GM10266 (cell line): ENCODE measurements around the gene SEC31A.
"Not testable (repeated sequence)": the region's sequence is repeated elsewhere in the genome, so short reads cannot be mapped to it uniquely, and the experiment has no call there.

Experiments used
- DNase-seq: peaks from one replicate; pipeline ENCODE4 v3.0.0; 2012; ENCODE audit errors: extremely low spot score
- TF ChIP-seq, protein P1 (sequence below): IDR thresholded peaks from 2 replicates; pipeline ENCODE4 v1.5.1; 2012; ENCODE audit warnings: mild to moderate bottlenecking, low read depth; ENCODE audit not compliant: control insufficient read depth, insufficient read depth; ENCODE audit errors: missing control alignments

Gene SEC31A

DNA sequence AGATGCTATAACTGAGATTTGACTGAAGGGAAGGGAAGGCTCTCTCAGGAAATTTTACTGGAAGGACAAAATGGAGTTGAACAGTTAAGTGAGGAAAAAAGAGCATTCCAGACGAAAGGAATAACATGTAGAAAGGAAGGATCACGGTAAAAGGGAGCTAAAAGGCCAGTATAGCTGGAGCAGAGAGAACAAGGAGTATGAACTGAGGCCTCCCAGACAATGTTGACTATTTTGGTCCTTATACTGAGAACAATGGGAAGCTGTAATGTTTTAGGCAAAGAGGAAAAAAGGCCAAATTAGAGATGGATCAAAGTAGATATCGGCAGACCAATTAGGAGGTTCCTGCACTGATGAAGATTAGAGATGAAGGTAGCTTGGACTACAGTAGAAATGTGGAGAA lies 65.5 kb downstream of the SEC31A start:
- no peak for DNase-seq
- TF ChIP-seq, protein P1, sequence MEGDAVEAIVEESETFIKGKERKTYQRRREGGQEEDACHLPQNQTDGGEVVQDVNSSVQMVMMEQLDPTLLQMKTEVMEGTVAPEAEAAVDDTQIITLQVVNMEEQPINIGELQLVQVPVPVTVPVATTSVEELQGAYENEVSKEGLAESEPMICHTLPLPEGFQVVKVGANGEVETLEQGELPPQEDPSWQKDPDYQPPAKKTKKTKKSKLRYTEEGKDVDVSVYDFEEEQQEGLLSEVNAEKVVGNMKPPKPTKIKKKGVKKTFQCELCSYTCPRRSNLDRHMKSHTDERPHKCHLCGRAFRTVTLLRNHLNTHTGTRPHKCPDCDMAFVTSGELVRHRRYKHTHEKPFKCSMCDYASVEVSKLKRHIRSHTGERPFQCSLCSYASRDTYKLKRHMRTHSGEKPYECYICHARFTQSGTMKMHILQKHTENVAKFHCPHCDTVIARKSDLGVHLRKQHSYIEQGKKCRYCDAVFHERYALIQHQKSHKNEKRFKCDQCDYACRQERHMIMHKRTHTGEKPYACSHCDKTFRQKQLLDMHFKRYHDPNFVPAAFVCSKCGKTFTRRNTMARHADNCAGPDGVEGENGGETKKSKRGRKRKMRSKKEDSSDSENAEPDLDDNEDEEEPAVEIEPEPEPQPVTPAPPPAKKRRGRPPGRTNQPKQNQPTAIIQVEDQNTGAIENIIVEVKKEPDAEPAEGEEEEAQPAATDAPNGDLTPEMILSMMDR = no peak

DNA sequence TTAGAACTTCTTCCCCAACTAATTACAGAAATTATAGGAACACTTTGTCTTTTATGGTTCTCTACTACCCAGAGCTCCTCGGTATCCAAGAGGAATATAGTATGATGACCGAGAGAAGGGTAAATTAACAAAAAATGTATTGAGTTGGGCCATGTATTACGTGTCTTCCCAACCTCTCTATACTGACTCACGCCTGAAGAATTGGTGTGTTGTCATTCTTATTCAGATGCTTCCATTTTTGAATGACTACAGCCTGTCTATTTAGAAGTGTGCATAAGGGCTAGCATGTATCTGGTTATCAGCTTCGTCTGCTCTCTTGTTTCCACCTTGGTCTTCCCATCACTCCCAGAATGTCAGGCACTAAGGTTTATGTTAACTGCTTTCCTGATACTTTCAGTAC lies 67.9 kb downstream of the SEC31A start:
- TF ChIP-seq, protein P1 = no peak

DNA sequence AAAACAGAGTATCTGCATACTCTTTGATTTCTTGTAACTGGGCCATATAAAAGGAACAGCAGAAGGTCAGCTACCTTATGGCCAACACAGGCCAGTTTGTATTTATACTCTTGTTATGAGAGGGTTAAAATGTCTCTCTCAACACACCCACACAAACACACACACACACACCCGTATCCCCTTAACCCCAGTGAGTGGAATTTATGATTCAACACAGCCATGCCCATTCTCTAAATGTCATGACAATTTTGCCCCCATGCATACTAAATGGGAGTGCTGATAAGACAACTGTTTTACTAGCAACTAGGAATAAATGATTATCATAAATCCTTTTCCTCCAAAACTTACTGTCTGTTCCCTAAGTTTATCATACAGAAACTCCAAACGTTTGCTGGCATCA lies 70.3 kb downstream of the SEC31A start:
- DNase-seq = no peak
- TF ChIP-seq, protein P1 = no peak

More for the DNA sequence above, 67.9 kb downstream of the SEC31A start:
- no peak for DNase-seq

DNA sequence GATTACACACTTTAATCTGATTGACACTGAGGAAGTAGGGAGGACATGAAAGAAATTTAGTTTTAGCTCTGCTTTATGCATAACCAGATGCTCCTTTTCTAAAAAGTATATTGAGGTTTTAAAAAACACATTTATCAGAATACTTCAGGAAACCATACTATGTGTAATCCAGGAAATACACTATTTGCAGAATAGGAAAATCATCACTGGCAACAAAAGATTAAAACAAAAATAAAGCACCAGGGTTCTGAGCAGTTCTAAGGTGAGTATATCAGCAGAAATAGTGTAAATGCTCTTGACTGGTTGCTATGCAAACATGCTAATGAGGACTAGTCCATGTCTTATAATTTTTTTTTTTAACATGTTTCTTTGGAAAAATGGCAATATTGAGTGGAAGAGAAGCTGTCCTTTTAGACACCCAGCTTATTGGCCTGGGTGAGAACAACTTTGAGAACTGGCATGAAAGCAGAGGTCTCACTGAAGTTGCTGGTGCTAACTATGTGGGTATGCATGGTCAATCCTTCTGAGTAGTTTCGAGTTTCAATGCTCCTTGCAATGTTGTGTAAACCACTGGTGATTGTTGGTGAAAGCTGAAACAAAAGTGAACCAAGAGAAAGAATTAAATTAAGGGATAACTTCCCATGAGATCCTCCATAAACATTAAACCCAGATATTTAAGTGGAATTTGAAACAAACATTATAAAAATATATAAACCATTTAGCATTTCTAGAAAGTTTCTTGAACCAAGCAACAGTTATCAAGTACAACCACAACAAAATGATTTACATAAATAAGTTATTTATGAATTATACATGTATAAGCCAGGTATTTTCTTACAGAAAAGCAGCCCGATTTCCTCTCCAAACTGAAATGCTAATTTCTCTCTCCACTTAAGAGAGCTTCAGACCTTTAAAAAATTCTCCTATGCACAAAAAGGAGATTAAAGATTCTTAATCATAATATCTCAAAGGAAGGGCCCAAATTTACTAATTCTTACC lies 72.0 kb downstream of the SEC31A start:
- no peak for DNase-seq
- TF ChIP-seq, protein P1 = no peak

DNA sequence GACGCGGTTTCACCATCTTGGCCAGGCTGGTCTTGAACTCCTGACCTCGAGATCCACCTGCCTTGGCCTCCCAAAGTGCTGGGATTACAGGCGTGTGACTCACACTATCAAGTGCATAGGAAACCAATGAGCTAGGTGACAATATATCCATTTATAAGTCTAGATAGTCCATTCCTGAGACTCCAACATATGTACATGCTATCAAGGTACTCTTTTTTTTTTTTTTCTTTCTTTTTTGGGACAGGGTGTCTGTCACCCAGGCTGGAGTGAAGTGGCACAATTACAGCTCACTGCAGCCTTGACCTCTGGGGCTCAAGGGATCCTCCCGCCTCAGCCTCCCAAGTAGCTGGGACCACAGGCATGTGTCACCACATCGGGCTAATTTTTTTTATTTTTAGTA lies 74.1 kb downstream of the SEC31A start:
- not testable (repeated sequence) for DNase-seq

DNA sequence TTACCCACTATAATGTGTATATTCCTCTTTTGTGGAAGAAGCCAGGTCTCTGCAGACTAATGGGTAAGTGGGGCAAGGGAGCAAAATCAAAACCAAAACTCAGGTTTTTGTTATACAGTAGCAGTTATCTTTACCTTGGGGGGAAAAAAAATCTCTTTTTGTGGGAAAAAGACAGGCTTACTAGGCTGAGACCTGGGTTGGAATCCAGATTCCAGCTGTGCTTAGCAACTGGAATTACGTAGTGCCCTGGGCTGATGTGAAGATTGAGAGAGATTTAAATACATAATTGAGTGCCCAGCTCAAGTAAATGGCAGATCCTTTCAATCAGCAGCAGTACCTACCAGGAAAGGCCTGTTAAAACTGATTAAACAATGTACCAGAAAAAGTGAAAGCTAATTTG lies 76.9 kb downstream of the SEC31A start:
- TF ChIP-seq, protein P1 = no peak
- DNase-seq = no peak

DNA sequence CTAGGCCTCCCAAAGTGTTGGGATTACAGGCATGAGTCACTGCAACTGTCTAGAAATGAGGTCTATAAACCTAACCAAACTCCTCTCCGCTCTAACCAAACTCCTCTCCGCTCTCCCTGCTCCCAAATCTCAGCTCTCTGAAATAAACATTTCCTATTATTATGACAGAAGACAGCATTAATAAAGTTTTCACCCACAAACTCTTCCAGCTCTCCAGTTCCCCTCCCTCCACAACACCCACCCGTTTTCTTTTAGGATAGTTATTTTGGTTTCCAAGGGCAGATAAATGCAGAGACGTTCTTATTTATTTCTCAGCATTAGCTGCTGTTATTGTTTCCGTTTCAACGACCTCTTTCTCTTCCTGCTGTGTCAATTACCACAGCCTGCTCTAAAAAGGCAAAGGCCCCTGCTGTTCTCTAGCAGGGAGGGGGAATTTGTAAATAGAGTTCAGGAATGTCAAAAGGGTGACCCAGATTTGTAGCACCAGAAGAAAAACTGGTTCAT lies 79.1 kb downstream of the SEC31A start:
- TF ChIP-seq, protein P1 = no peak
- no peak for DNase-seq
